ENCODE data around the gene MLANA. TPM values are rescaled to one million over a fixed set of nuclear protein-coding genes. Genes with fewer than 3 reads are reported as not detected.

MLANA gene
- total and polyA plus RNA-seq, 9 donors = not detected

DNA sequence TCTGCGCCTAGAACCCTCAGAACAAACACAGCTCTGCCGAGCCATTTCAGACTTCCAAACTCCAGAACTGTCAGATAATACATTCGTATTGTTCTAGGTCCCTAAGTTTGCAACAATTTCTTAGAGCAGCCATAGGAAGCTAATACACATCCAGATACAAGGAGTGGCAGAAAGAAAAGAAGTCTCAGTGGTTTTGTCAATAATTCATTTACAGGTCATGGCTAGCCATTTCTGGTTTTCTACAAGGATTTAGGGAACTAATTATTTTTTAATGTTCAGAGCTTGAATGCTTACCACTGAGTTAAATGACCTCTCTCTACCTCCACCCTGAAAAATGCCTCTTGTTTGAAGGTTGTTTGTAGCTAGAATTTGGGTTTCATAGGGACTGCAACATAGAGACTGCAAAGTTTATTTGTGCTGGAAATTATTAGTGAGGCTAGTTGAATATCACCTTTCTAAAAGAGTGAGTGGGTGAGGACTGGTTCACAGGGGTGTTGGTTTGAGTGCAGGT, 42.3 kb upstream of the MLANA start:
- intact Hi-C loops (cut with DNase I) = loop anchor here in 1 of 4 donors (10.0 kb wide), 1 partner anchor 64 kb away; no protein-coding TSS in a partner anchor
- H3K4me3 ChIP-seq = no peak overlapping the region
- no peak for DNase-seq
- TF ChIP-seq, protein P1, sequence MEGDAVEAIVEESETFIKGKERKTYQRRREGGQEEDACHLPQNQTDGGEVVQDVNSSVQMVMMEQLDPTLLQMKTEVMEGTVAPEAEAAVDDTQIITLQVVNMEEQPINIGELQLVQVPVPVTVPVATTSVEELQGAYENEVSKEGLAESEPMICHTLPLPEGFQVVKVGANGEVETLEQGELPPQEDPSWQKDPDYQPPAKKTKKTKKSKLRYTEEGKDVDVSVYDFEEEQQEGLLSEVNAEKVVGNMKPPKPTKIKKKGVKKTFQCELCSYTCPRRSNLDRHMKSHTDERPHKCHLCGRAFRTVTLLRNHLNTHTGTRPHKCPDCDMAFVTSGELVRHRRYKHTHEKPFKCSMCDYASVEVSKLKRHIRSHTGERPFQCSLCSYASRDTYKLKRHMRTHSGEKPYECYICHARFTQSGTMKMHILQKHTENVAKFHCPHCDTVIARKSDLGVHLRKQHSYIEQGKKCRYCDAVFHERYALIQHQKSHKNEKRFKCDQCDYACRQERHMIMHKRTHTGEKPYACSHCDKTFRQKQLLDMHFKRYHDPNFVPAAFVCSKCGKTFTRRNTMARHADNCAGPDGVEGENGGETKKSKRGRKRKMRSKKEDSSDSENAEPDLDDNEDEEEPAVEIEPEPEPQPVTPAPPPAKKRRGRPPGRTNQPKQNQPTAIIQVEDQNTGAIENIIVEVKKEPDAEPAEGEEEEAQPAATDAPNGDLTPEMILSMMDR (IDR thresholded peaks at IDR 0.05) = no peak
- no peak for TF ChIP-seq EP300 (IDR thresholded peaks at IDR 0.05)
- no peak for TF ChIP-seq POLR2A (IDR thresholded peaks at IDR 0.05)
- H3K36me3 ChIP-seq = no peaks in the 10 kb centered on the region
- 62 to 74% (median 64%) methylated on average over 3 of the region's 3 CpGs for WGBS, 3 donors
- peaks cover 6% of the 10 kb centered on the region for H3K4me1 ChIP-seq (ENCODE audit: insufficient read depth)
- no peaks in the 10 kb centered on the region for H3K9me3 ChIP-seq
- H3K27me3 ChIP-seq = no peaks in the 10 kb centered on the region
- no peak overlapping the region for H3K27ac ChIP-seq

DNA sequence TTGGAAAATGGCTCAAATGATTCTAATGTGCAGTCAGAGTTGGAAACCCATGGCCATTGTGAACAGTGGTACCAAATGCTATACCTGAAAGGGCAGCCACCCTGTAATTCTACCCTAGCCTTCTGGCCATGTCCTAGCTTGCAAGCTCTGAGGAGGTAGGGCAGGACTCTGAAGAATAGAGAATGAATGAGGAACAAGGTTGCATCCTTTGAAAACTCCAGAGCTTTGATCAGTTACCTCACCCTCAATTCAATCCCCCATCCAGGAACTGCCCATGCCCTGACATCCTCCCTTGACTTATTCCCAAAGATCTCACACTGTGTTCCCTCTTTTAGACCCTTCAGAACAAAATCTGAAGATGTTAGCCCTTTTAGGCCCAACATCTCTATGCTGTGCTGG, 40.0 kb upstream of the MLANA start:
- TF ChIP-seq EP300 (IDR thresholded peaks at IDR 0.05) (no peak), POLR2A (IDR thresholded peaks at IDR 0.05) (no peak)
- TF ChIP-seq, protein P1 (IDR thresholded peaks at IDR 0.05) = no peak
- Histone ChIP-seq H3K9me3 (no peaks in the 10 kb centered on the region), H3K4me3 (no peak overlapping the region), H3K4me1 (ENCODE audit: insufficient read depth) (no peaks in the 10 kb centered on the region), H3K27ac (no peak overlapping the region), H3K36me3 (no peaks in the 10 kb centered on the region), H3K27me3 (no peaks in the 10 kb centered on the region)
- DNase-seq = no peak
- intact Hi-C loops (cut with DNase I) = no loop called here

GRCh38 chr9:5851445-5851844, 39.2 kb upstream of the MLANA start:
- no peak overlapping the region for H3K4me3 ChIP-seq

GRCh38 chr9:5852987-5853386, 37.7 kb upstream of the MLANA start:
- DNase-seq = no peak
- no peaks in the 10 kb centered on the region for H3K27me3 ChIP-seq
- H3K4me3 ChIP-seq = no peak overlapping the region
- H3K36me3 ChIP-seq = no peaks in the 10 kb centered on the region
- intact Hi-C loops (cut with DNase I) = no loop called here
- H3K4me1 ChIP-seq (ENCODE audit: insufficient read depth) = no peaks in the 10 kb centered on the region
- TF ChIP-seq EP300 (IDR thresholded peaks at IDR 0.05) (no peak), POLR2A (IDR thresholded peaks at IDR 0.05) (no peak)
- TF ChIP-seq, protein P1 (IDR thresholded peaks at IDR 0.05) = no peak
- WGBS, 3 donors = 81 to 87% (median 85%) methylated on average over 1 of the region's 1 CpG
- H3K9me3 ChIP-seq = no peaks in the 10 kb centered on the region
- no peak overlapping the region for H3K27ac ChIP-seq

More at GRCh38 chr9:5851445-5851844, 39.2 kb upstream of the MLANA start:
- no peaks in the 10 kb centered on the region for H3K4me1 ChIP-seq (ENCODE audit: insufficient read depth)
- H3K27ac ChIP-seq = no peak overlapping the region
- no peak for DNase-seq
- 80 to 87% (median 82%) methylated on average over 2 of the region's 2 CpGs for WGBS, 3 donors
- no peaks in the 10 kb centered on the region for H3K36me3 ChIP-seq
- no peak for TF ChIP-seq EP300 (IDR thresholded peaks at IDR 0.05)
- TF ChIP-seq, protein P1 (IDR thresholded peaks at IDR 0.05) = no peak
- no peak for TF ChIP-seq POLR2A (IDR thresholded peaks at IDR 0.05)
- H3K27me3 ChIP-seq = no peaks in the 10 kb centered on the region
- intact Hi-C loops (cut with DNase I) = no loop called here
- H3K9me3 ChIP-seq = no peaks in the 10 kb centered on the region

Measured in ovary (tissue), 9 donors.